Measurements from ENCODE around the gene ANXA4.
"Not testable (repeated sequence)": the region's sequence is repeated elsewhere in the genome, so short reads cannot be mapped to it uniquely, and the experiment has no call there.

ANXA4 gene

DNA sequence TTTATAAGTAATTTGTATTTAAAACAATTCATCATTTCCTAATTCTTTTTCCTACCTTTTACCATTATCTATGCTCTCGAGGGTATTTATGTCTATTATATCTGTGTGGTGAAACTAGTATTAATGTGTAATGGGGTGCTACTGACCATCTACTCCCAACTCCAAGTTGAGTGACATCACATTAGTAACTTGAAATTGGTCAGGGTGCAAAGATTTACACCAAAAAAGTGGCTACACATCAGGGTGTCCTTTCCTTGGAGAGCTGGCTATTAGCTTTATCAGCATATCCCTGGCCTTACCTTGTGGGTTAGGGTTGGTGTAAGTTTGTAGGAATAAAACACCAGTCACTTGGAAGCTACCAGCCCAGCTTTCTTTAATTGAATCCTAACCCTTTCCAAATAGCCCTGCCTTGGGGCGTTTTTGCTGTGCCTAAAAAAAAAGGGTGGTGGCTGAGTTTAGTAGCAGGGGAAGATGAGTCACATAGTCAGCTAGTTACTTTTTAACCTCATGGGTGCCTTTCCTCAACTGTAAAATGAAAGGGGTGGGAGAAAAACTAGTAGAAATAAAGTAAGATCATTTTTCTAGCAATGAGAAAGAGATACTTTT is 14.0 kb downstream of the ANXA4 start:
- no peak for DNase-seq (ENCODE audit: low spot score)

DNA sequence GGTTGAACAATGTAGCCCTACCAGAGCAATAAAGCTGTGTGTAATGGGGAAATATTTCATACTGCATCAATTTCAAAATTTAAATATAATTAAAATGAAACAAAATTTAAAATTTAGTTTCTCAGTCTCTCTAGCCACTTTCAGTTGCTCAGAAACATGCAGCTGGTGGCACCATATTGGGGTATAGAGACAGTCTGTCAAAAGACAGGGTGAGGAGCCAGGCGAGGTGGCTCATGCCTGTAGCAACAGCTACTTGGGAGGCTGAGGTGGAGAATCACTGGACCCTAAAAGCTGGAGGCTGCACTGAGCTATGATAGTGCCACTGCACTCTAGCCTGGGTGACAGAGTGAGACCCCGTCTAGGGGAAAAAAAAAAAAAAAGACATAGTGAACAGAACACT is 20.1 kb downstream of the ANXA4 start:
- no peak for DNase-seq (ENCODE audit: low spot score)

DNA sequence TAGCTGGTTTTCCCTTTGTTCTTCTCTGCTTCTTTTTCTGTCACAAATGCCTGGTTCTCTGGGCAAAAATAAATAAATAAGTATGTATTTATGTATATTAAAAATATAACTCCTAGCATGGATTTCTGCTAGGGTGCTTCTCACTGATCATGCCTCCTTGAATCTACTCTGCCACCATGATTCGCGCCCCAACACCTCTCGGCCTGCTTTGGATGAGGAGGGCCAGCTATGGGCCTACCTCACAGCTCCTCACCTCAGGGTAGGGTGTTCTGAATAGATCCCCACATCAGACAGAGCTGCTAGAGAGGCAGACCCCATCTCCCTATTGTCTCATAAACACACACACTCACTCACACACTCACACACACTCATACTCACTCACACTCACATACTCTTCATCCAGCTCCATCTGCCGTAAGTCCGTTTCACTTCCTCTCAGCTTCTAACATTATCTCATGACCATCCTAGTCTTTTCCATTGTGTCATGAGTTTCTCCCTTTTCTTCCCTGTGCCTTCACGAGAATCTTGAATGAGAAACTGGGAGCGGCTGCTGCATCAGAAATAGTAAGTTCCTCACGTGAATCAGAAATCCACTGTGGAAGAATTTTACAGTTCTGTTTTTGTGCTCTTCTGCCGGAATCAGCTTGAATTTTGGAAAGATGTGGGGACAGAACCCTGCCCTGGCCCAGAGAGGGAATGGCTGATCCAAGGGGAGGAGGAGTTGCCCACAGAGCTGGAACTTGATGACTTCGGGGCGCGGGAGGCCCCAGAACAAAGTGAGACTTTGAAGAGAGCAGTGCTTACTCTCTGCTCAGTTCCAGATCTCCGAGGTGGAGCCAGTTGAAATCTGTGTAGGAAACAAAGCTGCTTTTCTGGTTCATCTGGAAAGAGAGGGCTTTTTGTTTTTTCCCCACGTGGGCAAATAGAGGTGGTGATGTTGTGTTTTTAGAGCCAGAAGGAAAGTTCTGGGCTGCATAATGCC is 20.9 kb downstream of the ANXA4 start:
- no peak for DNase-seq (ENCODE audit: low spot score)

DNA sequence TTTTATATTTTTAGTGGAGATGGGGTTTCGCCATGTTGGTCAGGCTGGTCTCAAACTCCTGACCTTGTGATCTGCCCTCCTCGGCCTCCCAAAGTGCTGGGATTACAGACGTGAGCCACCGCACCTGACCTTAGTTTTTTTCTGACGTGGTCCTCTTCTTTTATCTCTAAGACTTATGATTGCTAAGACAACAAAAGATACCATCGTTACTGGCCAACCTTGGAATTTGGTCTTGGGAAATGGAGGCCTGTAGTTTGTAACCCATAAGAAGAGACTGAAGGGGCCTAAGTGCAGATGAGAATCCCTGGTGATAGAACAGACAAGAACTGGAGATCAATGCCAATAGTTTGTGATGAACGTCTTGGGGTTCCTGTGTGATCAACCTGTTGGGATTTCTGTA is 21.9 kb downstream of the ANXA4 start:
- DNase-seq (ENCODE audit: low spot score): not testable (repeated sequence)

DNA sequence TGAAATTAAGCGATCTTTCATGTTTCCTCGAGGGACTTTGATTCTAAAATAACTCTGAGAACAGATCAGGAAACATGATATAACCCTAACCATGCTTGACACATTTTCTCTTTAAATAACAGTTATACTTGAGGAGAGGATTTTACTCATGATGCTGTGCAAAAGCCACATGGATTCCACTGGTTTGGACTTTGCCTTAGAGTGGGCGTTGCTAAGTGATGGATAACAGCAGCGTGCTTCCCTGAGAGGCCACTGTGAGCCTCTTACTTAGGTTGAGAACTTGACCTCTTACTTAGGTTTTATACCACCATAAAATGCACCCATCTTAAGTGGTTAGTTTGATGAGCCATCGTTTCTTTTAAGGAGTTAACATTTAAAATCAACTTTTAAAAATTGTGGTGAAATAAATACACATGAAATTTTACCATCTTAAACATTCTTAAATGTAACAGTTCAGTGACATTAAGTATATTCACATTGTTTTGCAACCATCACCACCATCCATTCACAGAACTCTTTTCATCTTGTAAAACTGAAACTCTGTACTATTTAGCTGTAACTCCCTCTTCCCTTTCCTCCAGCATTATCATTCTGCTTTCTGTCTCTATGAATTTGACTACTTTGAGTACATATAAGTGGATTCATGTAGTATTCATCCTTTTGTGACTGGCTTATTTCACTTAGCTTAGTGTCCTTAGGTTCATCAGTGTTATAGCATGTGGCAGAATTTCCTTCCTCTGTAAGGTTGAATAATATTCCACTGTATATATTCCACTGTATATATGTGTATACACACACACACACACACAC is 22.6 kb downstream of the ANXA4 start:
- no peak for DNase-seq (ENCODE audit: low spot score)

DNA sequence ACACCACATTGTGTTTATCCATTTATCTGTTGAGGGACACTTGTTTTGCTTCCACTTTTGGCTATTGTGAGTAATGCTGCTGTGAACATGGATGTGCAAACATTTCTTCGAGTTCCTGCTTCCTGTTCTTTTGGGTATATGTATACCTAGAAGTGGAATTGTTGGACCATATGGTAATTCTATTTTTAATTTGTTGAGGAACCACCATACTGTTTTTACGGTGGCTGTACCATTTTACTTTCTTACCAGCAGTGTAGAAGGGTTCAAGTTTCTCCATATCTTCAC is 23.1 kb downstream of the ANXA4 start:
- DNase-seq (ENCODE audit: low spot score): no peak

DNA sequence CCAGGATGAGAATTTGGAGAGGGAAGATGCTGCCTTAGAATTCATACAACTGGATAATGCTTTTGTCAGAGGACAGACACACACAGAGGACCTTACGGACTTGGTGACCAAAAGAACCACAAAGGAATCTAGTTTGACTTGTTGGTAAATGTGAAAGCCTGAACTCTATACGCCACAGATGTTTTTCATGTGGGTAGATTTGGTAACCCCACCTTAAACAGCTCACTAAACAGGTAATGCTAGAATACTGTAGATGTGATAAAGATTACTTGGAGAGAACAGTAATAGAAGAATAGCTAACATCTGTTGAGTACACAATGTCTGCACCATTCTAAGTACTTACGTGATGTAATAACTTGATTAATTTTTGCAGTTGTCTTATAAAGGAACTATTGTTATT is 24.1 kb downstream of the ANXA4 start:
- DNase-seq (ENCODE audit: low spot score): no peak

DNA sequence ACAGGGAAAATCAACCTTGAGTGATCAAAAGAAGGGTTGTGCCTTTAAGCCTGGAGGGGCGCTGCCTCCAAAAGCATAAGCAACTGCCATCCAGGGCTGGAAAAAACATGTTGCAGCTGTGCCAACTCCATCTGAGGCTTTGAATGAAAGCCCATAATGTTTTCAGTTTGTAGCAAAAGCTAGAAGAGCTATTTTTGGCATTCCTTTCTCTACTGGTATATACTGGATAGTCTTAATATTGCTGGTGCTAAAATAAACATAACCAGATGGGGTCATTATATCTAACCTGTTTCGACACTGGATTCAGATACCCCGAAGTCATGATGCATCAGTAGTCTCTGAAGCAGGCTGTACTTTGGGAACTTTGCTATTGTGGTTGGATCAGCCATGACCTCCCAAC is 25.1 kb downstream of the ANXA4 start:
- DNase-seq (ENCODE audit: low spot score): no peak

DNA sequence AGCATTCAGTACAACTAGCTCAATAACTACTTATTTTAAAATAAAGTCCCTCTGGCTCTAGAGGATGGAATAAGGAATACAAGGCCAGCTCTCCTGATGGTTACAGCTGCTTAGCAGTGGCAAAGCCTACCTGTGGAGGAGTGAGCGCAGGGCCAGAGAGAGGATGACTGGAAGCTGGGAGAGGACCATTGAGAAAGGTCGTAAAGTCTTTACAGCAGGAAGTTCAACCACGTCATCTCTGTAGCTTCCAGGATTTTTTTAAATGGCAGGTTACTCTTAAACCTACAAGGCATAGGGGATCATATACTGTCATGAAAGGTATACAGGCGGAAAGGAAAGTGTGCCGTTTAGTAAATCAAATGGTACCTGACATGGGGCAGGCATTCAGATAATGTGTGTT is 26.3 kb downstream of the ANXA4 start:
- no peak for DNase-seq (ENCODE audit: low spot score)

DNA sequence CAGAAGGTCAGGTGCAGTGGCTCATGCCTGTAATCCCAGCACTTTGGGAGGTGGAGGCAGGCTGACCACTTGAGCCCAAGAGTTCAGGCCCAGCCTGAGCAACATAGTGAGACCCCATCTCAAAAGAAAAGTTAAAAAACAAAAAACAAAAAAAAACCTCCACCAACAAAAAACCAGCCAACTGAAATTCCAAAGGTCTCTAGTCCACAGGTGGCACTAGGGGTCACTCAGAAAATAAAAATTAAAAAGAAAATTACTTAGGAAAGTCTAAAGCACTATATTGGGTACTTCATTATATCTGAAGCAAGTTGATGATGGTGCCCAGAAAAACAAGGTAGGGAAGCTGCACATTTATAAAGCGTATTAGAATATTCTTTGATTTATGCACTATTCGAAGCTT is 26.9 kb downstream of the ANXA4 start:
- no peak for DNase-seq (ENCODE audit: low spot score)

DNA sequence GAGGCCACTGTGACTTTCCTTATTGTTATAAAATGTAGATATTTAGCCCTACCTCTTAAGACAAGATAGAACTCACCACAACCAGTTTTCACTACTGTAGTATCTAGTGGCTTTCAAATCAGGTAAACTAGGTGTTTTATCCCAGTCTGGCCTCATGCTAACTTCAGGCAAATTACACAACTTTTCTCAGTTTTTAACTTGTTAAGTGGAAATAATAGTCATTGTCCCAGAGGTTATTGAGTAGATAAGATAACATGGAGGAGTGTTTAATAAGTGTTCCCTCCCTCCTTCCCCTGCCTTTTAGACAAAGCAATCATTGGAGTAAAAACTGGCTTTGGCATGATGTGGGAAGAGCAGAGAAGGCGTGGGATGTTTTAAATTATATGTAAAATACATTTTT is 27.3 kb downstream of the ANXA4 start:
- no peak for DNase-seq (ENCODE audit: low spot score)

DNA sequence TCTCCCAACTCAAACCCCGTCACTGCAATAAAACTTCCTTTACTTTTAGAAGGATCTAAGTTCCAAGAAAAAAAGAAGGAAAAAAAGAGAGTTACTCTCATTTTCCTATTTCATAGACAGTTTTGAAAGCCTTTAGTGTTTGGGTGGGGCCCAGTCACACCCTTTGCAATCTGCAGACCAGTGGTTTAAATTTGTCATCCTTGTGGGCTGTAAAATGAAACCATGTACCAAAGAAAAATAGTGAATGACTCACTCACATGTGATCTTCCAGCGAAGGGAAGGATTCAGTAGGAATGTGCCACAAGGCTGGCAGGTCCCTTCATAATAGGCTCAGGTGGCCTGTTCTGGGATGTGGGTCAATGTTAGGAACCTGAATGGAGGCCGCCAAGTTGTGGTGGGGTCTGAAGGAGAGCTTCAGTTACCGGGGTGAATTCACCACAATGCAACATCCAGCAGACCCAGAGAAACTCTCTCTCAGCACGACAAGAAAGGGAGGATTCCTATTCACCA is 28.3 kb downstream of the ANXA4 start:
- DNase-seq (ENCODE audit: low spot score): peak; percentile 7

DNA sequence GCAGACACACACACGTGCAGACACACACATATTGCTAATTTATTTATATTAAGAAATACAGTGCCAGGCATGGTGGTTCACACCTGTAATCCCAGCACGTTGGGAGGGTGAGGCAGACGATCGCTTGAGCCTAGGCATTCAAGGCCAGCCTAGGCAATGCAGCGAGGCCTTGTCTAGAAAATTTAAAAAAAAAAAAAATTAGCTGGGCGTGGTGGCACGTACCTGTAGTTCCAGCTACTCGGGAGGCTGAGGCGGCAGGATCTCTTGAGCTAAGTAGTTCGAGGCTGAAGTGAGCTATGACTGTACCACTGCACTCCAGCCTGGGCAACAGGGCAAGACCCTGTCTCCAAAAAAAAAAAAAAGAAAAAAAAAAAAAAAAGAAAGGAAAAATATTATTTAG is 28.8 kb downstream of the ANXA4 start:
- no peak for DNase-seq (ENCODE audit: low spot score)

DNA sequence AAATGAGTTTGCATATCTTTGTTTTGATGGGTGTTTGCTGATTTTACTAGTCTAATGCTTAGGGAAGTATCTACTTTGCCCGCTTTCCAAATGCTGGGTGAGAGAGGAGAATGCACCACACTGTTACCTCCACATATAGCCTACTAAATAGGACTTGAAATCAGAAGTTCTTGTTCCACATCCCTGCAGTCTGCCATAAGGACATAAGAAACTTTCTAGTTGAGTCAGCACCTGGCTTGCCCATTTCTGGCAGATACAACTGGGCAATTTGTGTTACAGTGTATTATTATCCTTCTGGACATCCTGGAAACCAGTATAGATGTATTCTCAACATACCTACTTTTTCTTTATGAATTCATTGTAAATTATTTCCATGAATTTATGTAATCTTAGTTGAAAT is 29.5 kb downstream of the ANXA4 start:
- no peak for DNase-seq (ENCODE audit: low spot score)

DNA sequence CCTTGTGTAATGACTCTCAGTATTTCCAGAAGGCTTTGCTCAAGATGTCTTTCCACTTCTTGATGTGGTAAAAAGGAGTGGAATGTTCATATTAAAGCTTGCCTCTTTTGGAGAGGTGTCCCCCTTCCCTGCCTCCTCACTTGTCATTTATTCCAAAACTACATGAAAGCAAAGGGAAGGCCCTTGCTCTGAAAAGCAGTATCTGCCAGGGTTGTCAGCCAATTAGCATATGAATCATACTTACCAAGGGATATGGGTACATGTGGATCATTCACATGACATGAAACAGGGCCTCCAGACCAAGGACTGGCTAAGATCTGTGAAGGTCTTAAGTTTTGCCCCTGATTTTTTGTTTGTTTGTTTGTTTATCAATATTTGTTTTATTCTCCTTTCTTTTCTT is 31.3 kb downstream of the ANXA4 start:
- no peak for DNase-seq (ENCODE audit: low spot score)

DNA sequence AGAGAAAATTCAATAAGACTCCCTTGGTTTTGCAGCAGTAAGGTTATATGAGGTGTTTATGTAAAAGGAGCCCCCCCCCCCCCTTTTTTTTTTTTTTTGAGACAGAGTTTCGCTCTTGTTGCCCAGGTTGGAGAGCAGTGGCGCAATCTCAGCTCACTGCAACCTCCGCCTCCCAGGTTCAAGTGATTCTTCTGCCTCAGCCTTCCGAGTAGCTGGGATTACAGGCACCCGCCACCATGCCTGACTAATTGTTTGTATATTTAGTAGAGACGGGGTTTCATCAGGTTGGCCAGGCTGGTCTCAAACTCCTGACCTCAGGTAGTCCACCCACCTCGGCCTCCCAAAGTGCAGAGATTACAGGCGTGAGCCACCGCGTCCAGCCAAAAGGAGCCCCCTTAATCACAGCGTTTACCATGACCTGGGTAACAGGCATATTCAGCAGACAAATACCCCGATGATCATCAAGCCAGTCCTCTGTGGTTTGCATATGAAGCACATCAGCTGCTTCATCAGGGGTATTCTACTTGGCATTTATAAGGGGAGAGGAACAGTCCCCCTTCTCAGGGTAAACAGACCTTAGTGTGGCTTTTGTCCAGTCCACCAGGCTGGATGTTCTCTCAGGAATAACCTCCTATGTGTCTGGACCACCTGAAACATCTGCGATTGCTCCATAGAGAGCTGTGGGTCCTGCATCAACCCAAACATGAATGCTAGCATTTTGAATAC is 32.5 kb downstream of the ANXA4 start:
- not testable (repeated sequence) for DNase-seq (ENCODE audit: low spot score)

DNA sequence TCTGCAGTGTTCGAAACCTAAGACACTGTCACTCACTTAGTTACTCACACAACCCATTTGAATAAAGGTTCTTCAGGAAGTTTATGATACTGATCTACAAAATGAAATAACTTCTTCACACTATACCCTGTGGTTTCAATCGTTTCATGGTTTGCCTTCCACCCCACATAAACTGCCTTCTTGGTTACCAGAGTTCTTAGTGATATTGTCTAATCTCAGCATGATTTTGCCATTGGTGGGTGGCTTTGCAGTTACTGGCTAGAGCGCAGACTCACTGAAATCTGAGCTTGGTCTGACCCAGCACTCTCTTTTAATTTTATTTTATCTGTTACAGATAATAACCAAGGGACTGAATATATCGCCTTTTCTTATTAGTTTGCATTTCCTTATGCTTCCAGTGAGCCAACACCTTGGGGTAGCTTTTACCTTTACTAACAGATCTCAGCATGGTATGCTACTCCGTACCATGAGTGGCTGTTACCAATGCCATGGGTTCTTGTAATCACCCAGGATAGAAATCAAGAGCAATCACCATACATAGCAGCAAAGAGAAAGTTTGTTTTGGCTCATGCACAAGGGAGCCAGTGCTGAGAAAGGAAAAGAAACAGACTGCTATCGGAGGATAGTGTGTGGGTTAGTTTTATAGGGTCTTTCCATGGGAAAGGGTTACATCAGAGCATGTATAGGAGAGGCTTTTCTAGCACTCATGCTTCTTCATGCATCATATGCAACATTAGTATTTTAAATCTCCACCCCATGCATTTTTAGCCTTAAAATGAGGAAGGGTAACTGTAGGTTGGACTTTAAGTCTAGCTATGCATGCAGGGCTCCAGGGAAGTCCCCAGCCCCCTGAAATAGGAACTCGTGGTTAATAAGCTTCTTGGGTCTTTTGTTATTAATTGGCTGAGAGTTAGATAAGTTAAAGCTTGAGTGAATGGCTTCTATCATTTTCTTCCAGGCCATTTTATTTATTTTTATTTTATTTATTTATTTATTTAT is 33.3 kb downstream of the ANXA4 start:
- peak; percentile 50 for DNase-seq (ENCODE audit: low spot score)

DNA sequence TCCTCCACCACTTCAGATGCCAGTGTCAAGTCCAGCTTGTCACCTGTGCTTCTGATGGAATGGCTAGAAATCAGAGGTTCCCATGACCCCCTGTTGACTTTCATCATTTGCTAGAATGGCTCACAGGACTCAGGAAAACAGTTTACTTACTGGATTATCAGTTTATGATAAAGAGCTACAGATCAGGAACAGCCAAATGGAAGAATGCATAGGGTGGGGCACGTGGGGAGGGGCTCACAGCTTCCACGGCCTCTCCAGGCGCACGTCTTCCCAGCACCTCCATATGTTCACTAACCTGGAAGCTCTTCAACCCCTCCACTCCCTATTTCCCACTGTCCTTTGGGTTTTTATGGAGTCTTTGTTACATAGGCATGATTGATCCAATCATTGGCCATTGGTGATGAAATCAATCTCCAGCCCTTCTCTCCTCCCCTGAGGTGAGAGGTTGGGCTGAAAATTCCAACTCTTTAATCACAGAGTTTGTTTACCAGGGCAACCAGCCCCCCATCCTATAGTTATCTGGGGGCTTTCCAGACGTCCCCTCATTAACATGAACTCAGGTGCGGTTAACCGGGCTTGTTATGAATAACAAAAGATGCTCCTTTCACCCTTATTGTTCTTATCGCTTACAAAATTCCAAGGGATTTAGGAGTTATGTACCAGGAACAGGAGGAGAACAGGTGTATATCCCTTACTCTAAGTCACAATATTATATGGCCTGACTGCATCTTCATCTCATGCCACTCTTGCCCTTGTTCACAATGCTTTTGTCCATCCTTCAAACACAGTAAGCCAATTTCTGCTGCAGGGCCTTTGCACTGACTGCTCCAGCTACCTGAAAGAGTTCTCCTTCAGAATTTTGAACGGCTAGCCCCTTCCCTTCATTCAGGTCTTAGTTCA is 35.2 kb downstream of the ANXA4 start:
- no peak for DNase-seq (ENCODE audit: low spot score)

DNA sequence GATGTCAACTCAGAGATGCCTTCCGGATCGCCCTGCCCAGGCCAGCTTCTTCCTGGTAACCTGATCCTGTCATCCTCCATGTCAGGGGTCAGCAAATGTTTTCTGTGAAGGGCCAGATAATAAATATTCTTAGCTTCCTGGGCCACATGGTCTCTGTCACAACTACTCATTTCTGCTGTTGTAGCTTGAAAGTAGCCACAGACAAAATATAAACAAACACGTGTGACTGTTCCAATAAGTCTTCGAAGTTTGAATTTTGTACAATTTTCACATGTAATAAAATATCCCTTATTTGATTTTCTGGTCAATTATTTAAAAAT is 35.8 kb downstream of the ANXA4 start:
- DNase-seq (ENCODE audit: low spot score): no peak
